Measurements from ENCODE around the gene RSPH3. TPM values are rescaled to one million over a fixed set of nuclear protein-coding genes. Genes with fewer than 3 reads are reported as not detected.

Gene RSPH3
- total and polyA plus RNA-seq, 2 of the 8 experiments (the other 6 are each of a cell fraction or from before 2014, with no cell fraction given), result 0.60 to 2.7 TPM

DNA sequence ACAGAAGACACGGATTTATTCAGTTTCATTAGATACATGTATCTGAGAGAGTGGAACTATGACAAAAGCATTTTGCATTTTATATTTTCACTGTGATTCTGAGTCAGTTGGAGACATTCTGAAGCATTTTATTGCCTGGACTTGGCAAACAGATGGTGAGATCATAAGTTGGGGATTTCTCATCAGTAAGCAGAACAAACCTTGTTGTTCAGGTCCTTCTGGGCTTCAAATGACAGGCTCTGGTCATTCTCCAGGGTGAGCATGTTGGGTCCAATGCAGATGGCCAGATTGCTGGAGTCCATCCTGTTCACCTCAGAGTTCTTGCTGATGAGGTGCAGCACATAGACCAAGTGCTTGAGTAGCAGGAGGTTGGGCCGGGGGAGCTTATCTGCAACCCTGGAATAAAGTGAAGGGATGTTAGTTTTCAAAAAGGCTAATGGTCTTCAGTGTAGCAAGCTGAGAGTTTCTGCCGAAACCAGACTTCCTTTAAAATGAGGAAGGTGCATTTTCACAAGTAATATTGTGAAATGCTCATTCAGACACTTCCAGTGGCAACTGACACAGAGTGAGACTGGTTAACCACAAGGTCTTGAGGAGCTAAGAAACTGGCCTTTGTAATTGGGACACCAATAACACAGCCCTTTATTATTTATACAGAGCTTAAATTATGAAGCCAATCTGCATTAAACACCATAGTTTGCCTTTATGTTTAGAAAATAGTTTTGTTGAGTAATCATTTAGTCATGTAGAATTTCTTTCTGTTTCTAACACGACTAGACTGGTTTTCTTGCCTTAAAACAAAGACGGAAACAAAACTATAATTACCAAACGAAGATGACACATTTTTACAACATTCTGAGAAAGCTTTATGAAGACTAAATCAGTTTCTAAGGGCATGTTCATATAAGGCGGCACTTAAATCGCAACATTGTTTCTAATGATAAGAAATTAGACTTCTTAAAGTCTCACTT lies 39.2 kb upstream of the RSPH3 start (continued):
- TF ChIP-seq, protein P1, sequence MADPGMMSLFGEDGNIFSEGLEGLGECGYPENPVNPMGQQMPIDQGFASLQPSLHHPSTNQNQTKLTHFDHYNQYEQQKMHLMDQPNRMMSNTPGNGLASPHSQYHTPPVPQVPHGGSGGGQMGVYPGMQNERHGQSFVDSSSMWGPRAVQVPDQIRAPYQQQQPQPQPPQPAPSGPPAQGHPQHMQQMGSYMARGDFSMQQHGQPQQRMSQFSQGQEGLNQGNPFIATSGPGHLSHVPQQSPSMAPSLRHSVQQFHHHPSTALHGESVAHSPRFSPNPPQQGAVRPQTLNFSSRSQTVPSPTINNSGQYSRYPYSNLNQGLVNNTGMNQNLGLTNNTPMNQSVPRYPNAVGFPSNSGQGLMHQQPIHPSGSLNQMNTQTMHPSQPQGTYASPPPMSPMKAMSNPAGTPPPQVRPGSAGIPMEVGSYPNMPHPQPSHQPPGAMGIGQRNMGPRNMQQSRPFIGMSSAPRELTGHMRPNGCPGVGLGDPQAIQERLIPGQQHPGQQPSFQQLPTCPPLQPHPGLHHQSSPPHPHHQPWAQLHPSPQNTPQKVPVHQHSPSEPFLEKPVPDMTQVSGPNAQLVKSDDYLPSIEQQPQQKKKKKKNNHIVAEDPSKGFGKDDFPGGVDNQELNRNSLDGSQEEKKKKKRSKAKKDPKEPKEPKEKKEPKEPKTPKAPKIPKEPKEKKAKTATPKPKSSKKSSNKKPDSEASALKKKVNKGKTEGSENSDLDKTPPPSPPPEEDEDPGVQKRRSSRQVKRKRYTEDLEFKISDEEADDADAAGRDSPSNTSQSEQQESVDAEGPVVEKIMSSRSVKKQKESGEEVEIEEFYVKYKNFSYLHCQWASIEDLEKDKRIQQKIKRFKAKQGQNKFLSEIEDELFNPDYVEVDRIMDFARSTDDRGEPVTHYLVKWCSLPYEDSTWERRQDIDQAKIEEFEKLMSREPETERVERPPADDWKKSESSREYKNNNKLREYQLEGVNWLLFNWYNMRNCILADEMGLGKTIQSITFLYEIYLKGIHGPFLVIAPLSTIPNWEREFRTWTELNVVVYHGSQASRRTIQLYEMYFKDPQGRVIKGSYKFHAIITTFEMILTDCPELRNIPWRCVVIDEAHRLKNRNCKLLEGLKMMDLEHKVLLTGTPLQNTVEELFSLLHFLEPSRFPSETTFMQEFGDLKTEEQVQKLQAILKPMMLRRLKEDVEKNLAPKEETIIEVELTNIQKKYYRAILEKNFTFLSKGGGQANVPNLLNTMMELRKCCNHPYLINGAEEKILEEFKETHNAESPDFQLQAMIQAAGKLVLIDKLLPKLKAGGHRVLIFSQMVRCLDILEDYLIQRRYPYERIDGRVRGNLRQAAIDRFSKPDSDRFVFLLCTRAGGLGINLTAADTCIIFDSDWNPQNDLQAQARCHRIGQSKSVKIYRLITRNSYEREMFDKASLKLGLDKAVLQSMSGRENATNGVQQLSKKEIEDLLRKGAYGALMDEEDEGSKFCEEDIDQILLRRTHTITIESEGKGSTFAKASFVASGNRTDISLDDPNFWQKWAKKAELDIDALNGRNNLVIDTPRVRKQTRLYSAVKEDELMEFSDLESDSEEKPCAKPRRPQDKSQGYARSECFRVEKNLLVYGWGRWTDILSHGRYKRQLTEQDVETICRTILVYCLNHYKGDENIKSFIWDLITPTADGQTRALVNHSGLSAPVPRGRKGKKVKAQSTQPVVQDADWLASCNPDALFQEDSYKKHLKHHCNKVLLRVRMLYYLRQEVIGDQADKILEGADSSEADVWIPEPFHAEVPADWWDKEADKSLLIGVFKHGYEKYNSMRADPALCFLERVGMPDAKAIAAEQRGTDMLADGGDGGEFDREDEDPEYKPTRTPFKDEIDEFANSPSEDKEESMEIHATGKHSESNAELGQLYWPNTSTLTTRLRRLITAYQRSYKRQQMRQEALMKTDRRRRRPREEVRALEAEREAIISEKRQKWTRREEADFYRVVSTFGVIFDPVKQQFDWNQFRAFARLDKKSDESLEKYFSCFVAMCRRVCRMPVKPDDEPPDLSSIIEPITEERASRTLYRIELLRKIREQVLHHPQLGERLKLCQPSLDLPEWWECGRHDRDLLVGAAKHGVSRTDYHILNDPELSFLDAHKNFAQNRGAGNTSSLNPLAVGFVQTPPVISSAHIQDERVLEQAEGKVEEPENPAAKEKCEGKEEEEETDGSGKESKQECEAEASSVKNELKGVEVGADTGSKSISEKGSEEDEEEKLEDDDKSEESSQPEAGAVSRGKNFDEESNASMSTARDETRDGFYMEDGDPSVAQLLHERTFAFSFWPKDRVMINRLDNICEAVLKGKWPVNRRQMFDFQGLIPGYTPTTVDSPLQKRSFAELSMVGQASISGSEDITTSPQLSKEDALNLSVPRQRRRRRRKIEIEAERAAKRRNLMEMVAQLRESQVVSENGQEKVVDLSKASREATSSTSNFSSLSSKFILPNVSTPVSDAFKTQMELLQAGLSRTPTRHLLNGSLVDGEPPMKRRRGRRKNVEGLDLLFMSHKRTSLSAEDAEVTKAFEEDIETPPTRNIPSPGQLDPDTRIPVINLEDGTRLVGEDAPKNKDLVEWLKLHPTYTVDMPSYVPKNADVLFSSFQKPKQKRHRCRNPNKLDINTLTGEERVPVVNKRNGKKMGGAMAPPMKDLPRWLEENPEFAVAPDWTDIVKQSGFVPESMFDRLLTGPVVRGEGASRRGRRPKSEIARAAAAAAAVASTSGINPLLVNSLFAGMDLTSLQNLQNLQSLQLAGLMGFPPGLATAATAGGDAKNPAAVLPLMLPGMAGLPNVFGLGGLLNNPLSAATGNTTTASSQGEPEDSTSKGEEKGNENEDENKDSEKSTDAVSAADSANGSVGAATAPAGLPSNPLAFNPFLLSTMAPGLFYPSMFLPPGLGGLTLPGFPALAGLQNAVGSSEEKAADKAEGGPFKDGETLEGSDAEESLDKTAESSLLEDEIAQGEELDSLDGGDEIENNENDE (IDR thresholded peaks at IDR 0.05; ENCODE audit: insufficient replicate concordance, low read length), result no peak
- TF ChIP-seq KDM1A (IDR thresholded peaks at IDR 0.05; ENCODE audit: borderline replicate concordance, low read length) (no peak), RBBP5 (IDR thresholded peaks at IDR 0.05; ENCODE audit: borderline replicate concordance, low read depth, low read length) (no peak), NRF1 (IDR thresholded peaks at IDR 0.05; ENCODE audit: low read depth, low read length) (no peak), ZNF274 (IDR thresholded peaks at IDR 0.05; ENCODE audit: borderline replicate concordance, extremely low read depth, low read length) (no peak), HDAC2 (IDR thresholded peaks at IDR 0.05; ENCODE audit: borderline replicate concordance in 1 of 2, low read depth in 2 of 2, low read length in 2 of 2) (no peak), POU5F1 (IDR thresholded peaks at IDR 0.05; ENCODE audit: low read depth, low read length) (no peak)

All from H1 (cell line).